GM12878 (cell line): ENCODE data around the gene ARRDC5. TPM values are rescaled to one million over a fixed set of nuclear protein-coding genes. Genes with fewer than 3 reads are reported as not detected.

ENCODE experiments used
- ATAC-seq: fragments of 200-7000 bp; cut with Tn5 transposase; 3 replicates; pipeline ENCODE4 v1.9.1; 2020; ENCODE audit warnings: mild to moderate bottlenecking, moderate library complexity
- BruUV-seq: library from RNA; stranded (reverse); fragments of 400-500 nt; replicated peaks from 2 replicates; lab custom pipeline; 2021; lab: Mats Ljungman, UMichigan
- CTCF ChIA-PET: fragments of 300-600 bp; sonication (Branson Sonifier 250); formaldehyde crosslinking; extraction: SDS; loops from one replicate; lab custom pipeline; 2021; ENCODE audit warnings: inconsistent platforms; lab: Yijun Ruan, JAX
- POLR2A ChIA-PET: fragments of 350-600 bp; formaldehyde crosslinking; extraction: SDS; loops from one replicate; lab custom pipeline; 2021; ENCODE audit warnings: inconsistent platforms; lab: Charles Lee
- RAD21 ChIA-PET: fragments of 300-600 bp; sonication (Branson Sonifier 250); formaldehyde crosslinking; loops from one replicate; lab custom pipeline; 2023; ENCODE audit warnings: antibody characterized with exemption; ENCODE audit not compliant: unreplicated experiment; lab: Charles Lee
- SMC1A ChIA-PET: fragments of 300-600 bp; sonication (Branson Sonifier 250); formaldehyde crosslinking; loops from one replicate; lab custom pipeline; 2023; ENCODE audit not compliant: unreplicated experiment, uncharacterized antibody; lab: Charles Lee
- DNase-seq: peaks from one replicate; pipeline ENCODE4 v3.0.0-alpha.2; 2011; ENCODE audit warnings: low read depth, low spot score
- FAIRE-seq: peaks from 3 replicates; lab custom pipeline; 2011; peaks lifted over from hg19 to GRCh38; lab: Jason Lieb, UNC
- H2AFZ ChIP-seq: 2 replicates; pipeline ENCODE4 v1.6.0; 2011; ENCODE audit warnings: low read depth, low read length, control low read depth; ENCODE audit not compliant: control insufficient read depth
- H3K27ac ChIP-seq: 2 replicates; pipeline ENCODE4 v1.5.1; 2011; ENCODE audit warnings: control low read depth; ENCODE audit not compliant: control insufficient read depth, insufficient read depth
- H3K27me3 ChIP-seq, 2 experiments: replicated peaks in 1 of 2; 2 replicates each; pipeline versions ENCODE4 v1.6.0 to v1.6.1; 2011; ENCODE audit warnings: low read length in 1 of 2; ENCODE audit not compliant: control insufficient read depth in 2 of 2, insufficient read depth in 2 of 2
- H3K36me3 ChIP-seq, 2 experiments: 2 replicates each; pipeline ENCODE4 v1.5.1; 2011; ENCODE audit warnings: low read length in 1 of 2; ENCODE audit not compliant: control insufficient read depth in 2 of 2, insufficient read depth in 2 of 2
- H3K4me1 ChIP-seq: 2 replicates; pipeline ENCODE4 v1.6.1; 2011; ENCODE audit warnings: mild to moderate bottlenecking, low read length, moderate library complexity, mixed read lengths; ENCODE audit not compliant: control insufficient read depth, insufficient read depth
- H3K4me2 ChIP-seq: 2 replicates; pipeline ENCODE4 v1.6.0; 2011; ENCODE audit warnings: control low read depth; ENCODE audit not compliant: control insufficient read depth, insufficient read depth
- H3K4me3 ChIP-seq: fragments of 200-600 bp; sonication (generic); 2 replicates; pipeline ENCODE4 v1.5.1; 2016
- H3K79me2 ChIP-seq: 2 replicates; pipeline ENCODE4 v1.6.0; 2011; ENCODE audit warnings: low read length; ENCODE audit not compliant: control insufficient read depth, insufficient read depth
- H3K9ac ChIP-seq: 2 replicates; pipeline ENCODE4 v1.8.0; 2011; ENCODE audit warnings: low read length, control low read depth, mixed read lengths; ENCODE audit not compliant: control insufficient read depth, insufficient read depth
- H3K9me3 ChIP-seq: replicated peaks from 3 replicates; pipeline ENCODE4 v1.5.1; 2011; ENCODE audit warnings: mild to moderate bottlenecking, low read length; ENCODE audit not compliant: control insufficient read depth, insufficient read depth
- H4K20me1 ChIP-seq: 2 replicates; pipeline ENCODE4 v1.6.0; 2011; ENCODE audit not compliant: control insufficient read depth, insufficient read depth
- FOXK2 ChIP-seq: fragments of 450-650 bp; IDR thresholded peaks from 2 replicates; pipeline ENCODE4 v1.6.1; 2017; ENCODE audit warnings: mild to moderate bottlenecking, moderate library complexity
- MAX ChIP-seq: IDR thresholded peaks from 2 replicates; pipeline ENCODE4 v1.6.1; 2012; ENCODE audit warnings: low read depth, low read length, improper control_type of control experiment
- MEF2B ChIP-seq: fragments of 450-650 bp; IDR thresholded peaks from 2 replicates; pipeline ENCODE4 v1.6.1; 2018; ENCODE audit warnings: mild to moderate bottlenecking, moderate library complexity; ENCODE audit not compliant: partially characterized antibody, poor library complexity, severe bottlenecking
- MLLT1 ChIP-seq: fragments of 450-650 bp; IDR thresholded peaks from 2 replicates; pipeline ENCODE4 v1.6.1; 2016; ENCODE audit warnings: mild to moderate bottlenecking
- PAX5 ChIP-seq: IDR thresholded peaks from 2 replicates; pipeline ENCODE4 v1.6.1; 2011; ENCODE audit warnings: low read depth, low read length, borderline replicate concordance
- RB1 ChIP-seq: fragments of 450-650 bp; formaldehyde crosslinking; IDR thresholded peaks from 2 replicates; pipeline ENCODE4 v1.6.1; 2017; ENCODE audit warnings: mild to moderate bottlenecking, borderline replicate concordance
- SMAD5 ChIP-seq: IDR thresholded peaks from 2 replicates; pipeline ENCODE4 v1.6.1; 2016; ENCODE audit warnings: antibody characterized with exemption, low read depth
- STAT1 ChIP-seq: fragments of 450-650 bp; conservative IDR thresholded peaks from 2 replicates; pipeline ENCODE4 v1.6.1; 2014; ENCODE audit warnings: antibody characterized with exemption, mild to moderate bottlenecking
- TCF7 ChIP-seq: IDR thresholded peaks from 2 replicates; pipeline ENCODE4 v1.6.1; 2014; ENCODE audit warnings: antibody characterized with exemption, borderline replicate concordance
- WRNIP1 ChIP-seq: IDR thresholded peaks from 2 replicates; pipeline ENCODE4 v1.6.1; 2011; ENCODE audit warnings: low read depth, low read length, improper control_type of control experiment, borderline replicate concordance
- ZBTB11 ChIP-seq: fragments of 450-650 bp; formaldehyde crosslinking; IDR thresholded peaks from 2 replicates; pipeline ENCODE4 v1.5.0; 2022; ENCODE audit warnings: mild to moderate bottlenecking, missing genetic modification characterization
- ZBTB4 ChIP-seq: fragments of 450-650 bp; formaldehyde crosslinking; IDR thresholded peaks from 2 replicates; pipeline ENCODE4 v1.4.0; 2022; ENCODE audit warnings: mild to moderate bottlenecking, moderate library complexity
- ZNF217 ChIP-seq: fragments of 450-650 bp; IDR thresholded peaks from 2 replicates; pipeline ENCODE4 v1.6.1; 2017; ENCODE audit warnings: antibody characterized with exemption, mild to moderate bottlenecking
- WGBS: methylation state at CpG from one replicate; pipeline ENCODE4 v1.1.6; 2016; ENCODE audit warnings: low lambda C conversion rate; ENCODE audit not compliant: insufficient replicate concordance, insufficient coverage; ENCODE audit errors: missing lambda C conversion rate; 5-methylcytosine and 5-hydroxymethylcytosine counted together
- in situ Hi-C: fragments of 300-500 bp; cut with MboI; formaldehyde crosslinking; loops from 9 replicates; pipeline ENCODE4 v1.14.3; 2018; ENCODE audit warnings: mixed read lengths
- intact Hi-C: fragments of 100-400 bp; cut with micrococcal nuclease; formaldehyde crosslinking; loops from one replicate; pipeline ENCODE4 v1.14.2; 2022; ENCODE audit not compliant: unreplicated experiment
- polyA plus RNA-seq, 11 experiments: library from polyadenylated mRNA; depleted of rRNA in 4 of 11; unstranded in 6 of 11; stranded (reverse) in 5 of 11; fragments of >200 nt; fragmentation: Nextera tagmentation in 4 of 11; fragmentation: Illumina TruSeq in 1 of 11; extraction: Ambion mirVana in 4 of 11; extraction: Trizol in 1 of 11; gene quantifications; 1 replicate in 1 of 11; 2 replicates in 10 of 11; pipeline versions ENCODE4 v1.2.1 to v1.2.3, GENCODE V29; 2011 to 2016; ENCODE audit warnings: inconsistent platforms in 2 of 11, missing spikeins in 2 of 11, low read depth in 1 of 11
- total RNA-seq, 4 experiments: library from RNA; depleted of rRNA in 3 of 4; stranded (reverse); fragments of >200 nt in 3 of 4; fragmentation: Illumina TruSeq in 1 of 4; extraction: Trizol in 1 of 4; gene quantifications; 2 replicates each; pipeline versions ENCODE4 v1.2.1 to v1.2.3, GENCODE V29; 2013 to 2021

Gene ARRDC5
- total and polyA plus RNA-seq, 10 of the 15 experiments (the other 5 are each of a cell fraction or from before 2014, with no cell fraction given): 0.03 to 0.38 (median 0.12) TPM; not detected in 2

GRCh38 chr19:4866595-4867424 is 35.9 kb downstream of the ARRDC5 start:
- Histone ChIP-seq H3K36me3 (peaks cover 0 to 4% of the 10 kb centered on the region in 2 experiments; a peak in 2 of 4 replicates), H3K4me3 (peak overlapping the region; percentile 98), H3K27ac (peak overlapping the region; percentile 85), H4K20me1 (no peaks in the 10 kb centered on the region), H2AFZ (peak overlapping the region; percentile 41), H3K9me3 (no peaks in the 10 kb centered on the region), H3K27me3 (no peaks in the 10 kb centered on the region), H3K79me2 (peaks cover 22% of the 10 kb centered on the region), H3K9ac (peak overlapping the region; percentile 89), H3K4me2 (peak overlapping the region; percentile 96), H3K4me1 (peaks cover 20% of the 10 kb centered on the region)
- ATAC-seq: peak; percentile 43
- intact Hi-C loops (loop anchor here (10.0 kb wide), 1 partner anchor 98 kb away; the partner anchor contains the start of gene KDM4B), in situ Hi-C loops (no loop called here)
- CTCF ChIA-PET: interaction anchor here (0.6 to 11.0 kb wide), 10 partner anchors 15 to 165 kb away, joined by 3 to 171 read pairs (median 4); partner anchors contain the start of gene FEM1A
- DNase-seq: no peak
- TSS peak; percentile 86 for BruUV-seq
- RAD21 ChIA-PET: interaction anchor here (0.6 to 8.5 kb wide), 9 partner anchors 22 to 165 kb away, joined by 3 to 79 read pairs (median 3); partner anchors contain the start of genes KDM4B and TICAM1
- WGBS: under 1% methylated on average over 22 of the region's 22 CpGs
- POLR2A ChIA-PET: interaction anchor here (0.6 to 3.3 kb wide), 10 partner anchors 24 to 700 kb away, joined by 3 to 19 read pairs (median 4); partner anchors contain the start of genes ARRDC5, KDM4B and TICAM1
- no peak for FAIRE-seq
- SMC1A ChIA-PET: interaction anchor here (0.6 to 6.7 kb wide), 6 partner anchors 15 to 61 kb away, joined by 3 to 35 read pairs (median 8); no protein-coding TSS in a partner anchor
- TF ChIP-seq FOXK2: 0 out of 2 replicates have a peak, but pooled peaks have one; percentile 9
- no peak for TF ChIP-seq ZNF217
- no peak for TF ChIP-seq ZBTB4 (CRISPR knock-in tag)
- TF ChIP-seq MAX: no peak
- TF ChIP-seq RB1: 0 out of 2 replicates have a peak, but pooled peaks have one; percentile 27
- TF ChIP-seq TCF7: no peak
- TF ChIP-seq MEF2B: peak; percentile 63
- TF ChIP-seq MLLT1: 0 out of 2 replicates have a peak, but pooled peaks have one; percentile 24
- TF ChIP-seq PAX5: no peak
- TF ChIP-seq ZBTB11 (CRISPR knock-in tag): no peak
- TF ChIP-seq SMAD5: no peak
- TF ChIP-seq STAT1: no peak
- no peak for TF ChIP-seq WRNIP1
